Measurements from ENCODE around the gene HIVEP3.

The HIVEP3 gene

DNA sequence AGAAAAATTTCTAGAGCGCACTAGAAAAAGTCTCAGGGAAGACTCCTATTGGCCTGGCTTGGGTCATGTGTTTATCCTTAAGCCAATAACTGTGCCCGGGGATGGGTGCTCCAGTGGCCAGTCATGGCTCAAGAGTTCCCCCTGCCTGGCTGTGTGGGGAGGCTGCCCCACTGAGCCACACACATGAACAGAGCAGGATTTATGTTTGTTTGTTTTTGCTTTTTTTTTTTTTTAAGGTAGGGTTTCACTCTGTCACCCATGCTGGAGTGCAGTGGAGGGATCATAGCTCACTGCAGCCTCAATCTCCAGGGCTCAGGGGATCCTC is 456.1 kb downstream of the HIVEP3 start:
- H3K27me3 Mint-ChIP-seq: peaks cover 7% of the 10 kb centered on the region

DNA sequence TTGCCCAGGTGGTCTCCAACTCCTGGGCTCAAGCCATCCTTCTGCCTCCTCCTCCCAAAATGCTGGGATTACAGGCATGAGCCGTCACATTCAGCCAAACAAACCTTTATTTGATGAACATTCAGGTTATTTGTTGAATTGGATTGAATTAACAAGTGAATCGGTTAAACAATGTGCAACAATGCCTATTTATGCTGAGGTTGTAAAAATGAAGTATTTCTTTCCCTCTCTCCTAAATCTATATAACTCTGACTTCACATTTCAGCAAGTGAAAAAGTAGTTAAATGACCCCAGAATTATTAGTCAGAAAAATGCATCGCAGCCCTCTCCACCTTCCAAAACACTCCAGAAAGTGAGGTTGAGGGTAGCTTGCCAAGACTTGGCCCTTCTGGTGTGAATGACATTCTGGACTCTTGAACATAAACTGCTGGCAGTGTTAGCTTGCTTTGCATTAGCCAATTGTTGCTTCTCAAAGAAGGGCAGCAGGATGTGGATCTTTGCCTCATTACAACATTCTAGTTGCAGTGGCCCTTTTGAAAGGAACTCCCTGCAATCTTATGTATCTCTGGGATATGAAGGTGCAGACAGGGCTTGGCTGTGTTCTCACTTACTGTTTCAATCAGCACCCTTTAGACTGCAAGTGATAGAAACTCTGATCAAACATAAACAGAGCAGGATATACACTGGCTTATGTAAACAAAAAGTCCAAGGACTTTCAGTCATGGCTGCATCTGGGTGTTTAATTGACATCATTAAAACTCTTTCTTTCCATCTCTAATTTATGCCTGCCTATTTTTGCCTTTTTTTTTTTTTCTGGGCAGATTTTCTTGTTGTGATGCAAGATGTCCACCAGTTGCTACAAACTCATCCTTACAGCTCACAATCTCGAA is 456.7 kb downstream of the HIVEP3 start:
- no peak for DNase-seq (ENCODE audit: low spot score in 2 of 2)
- no peak overlapping the region for H3K4me3 Mint-ChIP-seq

More for the DNA sequence above, 456.1 kb downstream of the HIVEP3 start:
- ATAC-seq (replicated peaks; ENCODE audit: extremely low read depth, poor library complexity, severe bottlenecking): no peak
- no peak for DNase-seq (ENCODE audit: low spot score in 2 of 2)
- no peak overlapping the region for H3K27ac Mint-ChIP-seq (ENCODE audit: low read depth)
- H3K36me3 Mint-ChIP-seq (ENCODE audit: insufficient read depth): no peaks in the 10 kb centered on the region
- H3K9me3 Mint-ChIP-seq: no peaks in the 10 kb centered on the region
- no peak overlapping the region for H3K4me3 Mint-ChIP-seq
- no peaks in the 10 kb centered on the region for H3K4me1 Mint-ChIP-seq

GRCh38 chr1:41456847-41457540 is 461.7 kb downstream of the HIVEP3 start:
- ATAC-seq (replicated peaks; ENCODE audit: extremely low read depth, poor library complexity, severe bottlenecking) (no peak), DNase-seq (ENCODE audit: low spot score in 2 of 2) (no peak)
- Mint-ChIP-seq H3K4me1 (no peaks in the 10 kb centered on the region), H3K4me3 (no peak overlapping the region), H3K9me3 (no peaks in the 10 kb centered on the region), H3K36me3 (ENCODE audit: insufficient read depth) (no peaks in the 10 kb centered on the region), H3K27me3 (no peaks in the 10 kb centered on the region), H3K27ac (ENCODE audit: low read depth) (no peak overlapping the region)

More for the DNA sequence above, 456.7 kb downstream of the HIVEP3 start:
- no peaks in the 10 kb centered on the region for H3K9me3 Mint-ChIP-seq
- H3K27me3 Mint-ChIP-seq: peaks cover 7% of the 10 kb centered on the region
- ATAC-seq (replicated peaks; ENCODE audit: extremely low read depth, poor library complexity, severe bottlenecking): no peak
- no peaks in the 10 kb centered on the region for H3K4me1 Mint-ChIP-seq
- H3K36me3 Mint-ChIP-seq (ENCODE audit: insufficient read depth): no peaks in the 10 kb centered on the region
- no peak overlapping the region for H3K27ac Mint-ChIP-seq (ENCODE audit: low read depth)

All from central memory CD8-positive, alpha-beta T cell (primary cell).